Measurements from ENCODE around the gene IGF1R.

GRCh38 chr15:98682992-98683701 is 34.8 kb downstream of the IGF1R start:
- no peak for TF ChIP-seq ARNTL (CRISPR knock-in tag; IDR thresholded peaks at IDR 0.05)
- TF ChIP-seq CTCF (CRISPR knock-in tag; IDR thresholded peaks at IDR 0.05), result no peak
- TF ChIP-seq PBX3 (CRISPR knock-in tag; IDR thresholded peaks at IDR 0.05; ENCODE audit: borderline replicate concordance), result no peak
- TF ChIP-seq POLR2AphosphoS5 (IDR thresholded peaks at IDR 0.05; ENCODE audit: low read depth, low read length), result no peak
- TF ChIP-seq ZNF747 (CRISPR knock-in tag; IDR thresholded peaks at IDR 0.05; ENCODE audit: borderline replicate concordance), result no peak
